Fibroblast of skin of right biceps (primary cell): Measurements from ENCODE around the gene MBNL2.

Experiments
- DNase-seq: peaks from one replicate; pipeline ENCODE4 v3.0.0-alpha.2; 2013

The MBNL2 gene

GRCh38 chr13:97390941-97391600 lies 168.9 kb downstream of the MBNL2 start:
- peak; percentile 68 for DNase-seq

DNA sequence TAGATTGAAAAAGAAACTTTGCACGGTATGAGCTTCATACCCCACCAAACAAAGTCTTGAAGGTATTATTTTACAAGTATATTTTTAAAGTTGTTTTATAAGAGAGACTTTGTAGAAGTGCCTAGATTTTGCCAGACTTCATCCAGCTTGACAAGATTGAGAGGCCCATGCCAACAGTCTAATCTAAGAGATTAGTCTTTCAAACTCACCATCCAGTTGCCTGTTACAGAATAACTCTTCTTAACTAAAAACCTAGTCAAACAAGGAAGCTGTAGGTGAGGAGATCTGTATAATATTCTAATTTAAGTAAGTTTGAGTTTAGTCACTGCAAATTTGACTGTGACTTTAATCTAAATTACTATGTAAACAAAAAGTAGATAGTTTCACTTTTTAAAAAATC lies 169.9 kb downstream of the MBNL2 start:
- DNase-seq = no peak

DNA sequence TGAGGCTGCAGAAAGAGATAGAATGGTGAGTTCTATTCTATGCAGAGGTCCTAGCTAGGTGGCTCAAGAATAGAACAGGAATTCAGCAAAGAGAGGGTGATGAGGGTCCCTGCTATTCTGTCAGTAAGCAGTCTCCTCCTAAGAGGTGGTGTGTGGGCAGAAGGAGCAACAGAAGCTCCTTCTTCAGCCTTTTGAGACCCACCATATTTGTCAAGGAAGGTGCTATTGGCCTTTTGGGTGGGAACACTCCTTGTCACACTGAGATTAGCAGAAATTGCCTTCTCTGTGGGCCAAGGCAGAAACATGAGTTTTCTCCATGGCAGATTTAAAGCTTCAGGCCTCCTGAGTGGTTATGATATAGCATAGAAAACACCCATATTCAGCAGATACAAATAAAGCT lies 172.4 kb downstream of the MBNL2 start:
- no peak for DNase-seq

DNA sequence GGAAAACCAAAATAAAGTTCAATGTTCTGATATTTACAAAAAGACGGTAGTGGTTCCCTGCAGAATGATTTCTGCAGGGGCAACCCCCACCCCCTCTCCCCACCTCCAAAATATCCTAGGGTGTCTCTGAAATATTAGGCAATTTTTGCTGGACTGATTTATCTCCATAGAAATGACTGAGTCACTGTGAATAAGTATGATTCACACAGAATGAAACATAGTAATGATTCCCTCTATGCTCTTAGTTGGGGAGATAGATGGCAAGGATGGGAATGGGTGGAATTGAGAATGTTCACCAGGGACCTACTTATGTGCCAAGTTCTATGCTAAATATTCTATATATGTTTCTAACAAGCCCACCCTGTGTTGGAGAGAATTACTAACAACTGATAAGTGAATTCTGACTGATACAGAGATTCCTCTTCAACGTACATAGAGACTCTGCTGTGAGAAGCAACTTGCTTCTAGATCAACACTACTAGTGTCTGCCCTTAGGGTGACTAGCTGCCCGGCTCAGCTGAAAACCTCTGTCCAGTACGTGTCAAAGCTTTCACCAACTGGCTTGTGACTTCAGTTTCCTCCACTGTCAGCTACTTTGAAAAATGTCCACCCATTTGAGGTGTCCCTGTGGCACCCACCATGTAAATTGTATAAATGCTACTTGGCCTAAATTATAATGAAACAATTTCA lies 173.5 kb downstream of the MBNL2 start:
- DNase-seq = peak; percentile 72

GRCh38 chr13:97397267-97397666 lies 175.1 kb downstream of the MBNL2 start:
- no peak for DNase-seq

DNA sequence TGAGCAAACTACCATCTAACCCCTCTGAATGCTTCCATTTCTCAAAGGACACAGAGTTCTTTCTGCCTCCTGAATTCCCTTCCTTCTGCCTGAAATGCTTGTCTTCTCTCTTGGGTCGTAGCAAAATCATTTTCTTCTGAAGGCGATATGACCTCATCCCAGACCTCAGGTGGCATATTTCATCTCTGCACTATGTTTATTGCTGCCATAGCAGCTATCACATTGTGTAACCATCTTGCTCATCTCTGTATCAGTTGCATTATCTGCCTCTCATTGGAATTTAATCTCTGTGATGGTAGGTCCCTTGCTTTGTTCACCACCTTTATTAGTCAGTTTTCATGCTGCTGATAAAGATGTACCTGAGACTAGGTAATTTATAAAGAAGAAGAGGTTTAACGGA lies 179.3 kb downstream of the MBNL2 start:
- DNase-seq = no peak

- DNase-seq = peak; percentile 31
Observed at GRCh38 chr13:97403893-97404750, 182.0 kb downstream of the MBNL2 start.

DNA sequence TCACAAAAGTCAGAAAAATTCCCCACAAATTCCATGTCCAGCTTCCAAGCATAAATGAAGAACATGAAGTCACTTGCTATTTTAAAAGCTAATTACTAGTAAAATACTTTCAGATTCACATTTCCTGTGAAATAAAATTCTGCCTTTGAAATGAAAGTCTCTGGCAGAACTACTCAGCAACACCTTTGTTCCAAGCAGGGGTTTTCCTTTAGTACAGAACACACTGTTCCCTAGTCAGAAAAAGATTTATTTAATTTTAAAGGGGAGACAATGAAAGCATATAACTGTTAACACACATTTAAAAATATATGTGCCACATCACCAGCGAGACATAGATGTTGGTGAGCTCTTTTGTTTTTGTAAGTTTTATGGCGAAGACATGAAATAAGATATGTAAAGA lies 185.4 kb downstream of the MBNL2 start:
- DNase-seq = no peak

DNA sequence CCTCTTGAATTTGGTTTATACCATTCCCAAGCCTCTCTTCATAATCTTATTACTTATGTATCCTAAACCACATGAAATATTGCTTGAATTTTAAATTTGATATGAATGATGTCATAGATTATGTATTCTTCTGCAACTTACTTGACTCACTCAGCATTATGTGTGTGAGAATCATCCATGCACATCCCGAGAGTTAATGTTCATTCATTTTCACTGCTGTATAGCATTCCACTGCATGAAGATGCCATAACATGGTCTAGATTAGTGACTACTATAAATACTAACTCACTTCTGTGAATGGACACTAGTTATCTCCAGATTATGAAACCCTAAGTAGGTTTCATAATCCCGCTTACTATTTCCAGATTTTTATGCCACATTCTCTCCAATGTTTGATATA lies 186.8 kb downstream of the MBNL2 start:
- no peak for DNase-seq

DNA sequence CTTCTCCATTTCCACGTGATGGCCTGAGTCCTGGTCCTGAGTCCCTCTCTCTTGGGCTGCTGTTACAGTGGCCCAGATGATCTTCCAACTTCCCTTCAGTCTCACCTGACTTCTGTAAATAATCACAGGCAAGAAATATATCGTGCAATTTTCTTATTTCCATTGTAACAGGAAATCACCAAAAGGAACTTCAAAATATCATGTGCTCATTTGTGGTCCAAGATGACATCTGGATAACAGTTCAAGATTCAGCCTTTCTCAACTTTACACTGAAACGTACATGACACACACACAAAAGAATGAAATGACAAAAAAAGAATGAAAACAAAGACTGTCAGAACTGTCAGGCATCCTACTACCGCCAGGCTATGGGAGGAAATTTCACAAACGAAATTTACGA lies 189.9 kb downstream of the MBNL2 start:
- DNase-seq = peak; percentile 31

DNA sequence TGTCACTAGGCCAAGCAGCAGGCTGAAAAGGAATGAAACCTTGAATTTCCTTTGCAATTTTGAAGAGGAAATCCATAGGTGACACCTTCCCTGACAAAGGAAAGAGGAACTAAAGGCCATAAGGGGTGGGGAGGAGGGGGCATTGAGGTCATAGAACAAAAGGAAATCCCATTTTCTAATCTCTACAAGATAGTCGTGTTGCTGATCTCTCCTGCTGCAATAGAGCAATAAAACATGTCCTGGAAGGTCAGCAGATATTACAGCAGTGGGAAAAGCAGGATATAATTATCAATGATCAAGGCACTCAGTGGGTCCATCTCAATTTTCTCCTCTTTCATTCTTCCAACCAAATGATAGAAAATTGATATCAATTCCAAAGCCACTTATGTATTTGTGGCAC lies 191.6 kb downstream of the MBNL2 start:
- no peak for DNase-seq

- no peak for DNase-seq
Observed at GRCh38 chr13:97414392-97414791, 192.3 kb downstream of the MBNL2 start.

DNA sequence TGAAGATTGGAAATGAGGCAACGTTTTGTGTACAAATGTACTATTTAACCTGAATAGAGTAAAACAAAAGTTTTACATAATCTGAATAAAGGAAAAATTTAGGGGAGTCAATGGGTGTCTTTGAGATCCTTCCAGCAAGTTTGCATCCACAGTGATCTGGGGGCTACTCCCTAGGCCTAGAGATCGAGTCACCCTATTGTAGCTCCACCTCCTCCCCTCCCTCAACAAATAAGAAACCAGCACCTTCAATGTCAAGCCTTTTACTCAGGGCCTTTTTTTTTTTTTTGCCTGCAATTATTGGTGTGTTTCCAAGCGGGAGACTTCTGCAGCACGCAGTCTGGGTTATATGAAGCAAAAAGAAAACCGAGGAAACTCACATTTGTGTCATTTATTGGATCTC lies 195.6 kb downstream of the MBNL2 start:
- no peak for DNase-seq

- peak; percentile 55 for DNase-seq
Observed at GRCh38 chr13:97422118-97423054, 200.3 kb downstream of the MBNL2 start.

DNA sequence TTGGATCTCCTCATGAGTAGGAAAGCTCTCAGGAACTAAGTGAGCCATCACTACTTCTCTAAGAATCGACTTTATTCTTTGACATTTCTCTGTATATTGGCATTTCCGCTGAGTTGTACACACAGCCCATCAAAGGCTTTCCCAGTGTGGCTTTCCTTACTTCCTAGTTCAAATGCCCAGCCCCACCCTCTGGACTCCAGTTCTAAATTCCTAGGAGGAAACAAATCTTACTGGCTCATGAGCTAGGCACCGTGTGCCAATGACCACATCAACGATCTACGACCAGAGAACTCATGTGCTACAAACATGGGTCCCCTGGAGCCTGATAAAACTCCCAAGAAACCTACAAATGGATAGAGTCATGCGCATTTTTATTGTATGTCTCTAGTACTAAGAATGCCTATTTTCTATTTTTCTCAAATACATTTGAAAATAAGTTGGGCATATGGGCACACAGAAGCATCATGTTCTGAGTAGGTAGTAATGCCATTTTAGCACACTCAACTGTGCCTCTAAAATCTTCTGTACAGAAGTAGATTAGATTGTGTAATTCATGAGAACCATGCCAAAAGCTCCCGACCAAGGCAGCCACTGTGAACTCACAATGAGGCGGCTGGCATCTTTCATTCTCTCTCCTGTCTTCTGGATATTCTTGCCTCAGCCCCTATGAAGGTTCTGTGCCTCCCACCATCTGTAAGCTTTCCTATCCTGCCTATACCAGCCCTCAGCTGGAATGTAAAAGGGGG lies 201.3 kb downstream of the MBNL2 start:
- DNase-seq = no peak

DNA sequence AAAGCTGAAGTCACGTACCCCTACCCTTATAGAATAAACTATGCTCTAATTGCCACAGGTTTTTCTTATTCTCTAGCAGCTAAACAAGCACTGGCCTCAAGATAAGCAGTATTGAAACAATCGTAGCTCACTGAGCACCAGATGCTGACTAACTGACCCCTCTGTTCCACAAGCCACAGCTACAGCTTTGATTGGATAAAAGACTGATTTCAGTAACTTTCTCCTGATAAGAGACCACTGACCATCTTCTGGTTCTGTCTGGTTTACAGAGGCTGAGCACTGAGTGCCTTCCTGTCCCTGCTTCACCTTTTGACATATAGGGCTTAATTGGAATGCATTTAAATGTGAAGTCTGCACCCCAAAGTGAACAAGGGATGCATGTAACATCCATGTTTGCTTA lies 203.5 kb downstream of the MBNL2 start:
- DNase-seq = no peak

DNA sequence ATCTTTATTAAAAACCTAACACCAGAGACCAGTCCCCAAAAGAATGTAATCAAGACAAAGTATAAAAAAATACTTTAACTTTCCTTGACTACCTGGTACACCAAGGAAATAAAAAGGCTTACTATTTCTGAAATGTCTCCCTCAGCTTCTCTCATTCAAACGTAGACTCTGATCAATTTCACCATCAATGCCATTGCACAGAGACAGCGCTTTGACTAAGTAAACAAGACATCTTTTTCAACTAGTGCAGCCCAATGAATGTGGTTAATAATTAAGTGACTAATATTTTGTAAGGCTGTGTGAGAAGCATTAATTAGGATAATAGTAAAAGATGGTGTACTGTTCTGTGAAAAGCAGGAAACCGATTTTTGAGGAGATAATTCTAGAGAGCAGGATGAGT lies 204.6 kb downstream of the MBNL2 start:
- DNase-seq = no peak

DNA sequence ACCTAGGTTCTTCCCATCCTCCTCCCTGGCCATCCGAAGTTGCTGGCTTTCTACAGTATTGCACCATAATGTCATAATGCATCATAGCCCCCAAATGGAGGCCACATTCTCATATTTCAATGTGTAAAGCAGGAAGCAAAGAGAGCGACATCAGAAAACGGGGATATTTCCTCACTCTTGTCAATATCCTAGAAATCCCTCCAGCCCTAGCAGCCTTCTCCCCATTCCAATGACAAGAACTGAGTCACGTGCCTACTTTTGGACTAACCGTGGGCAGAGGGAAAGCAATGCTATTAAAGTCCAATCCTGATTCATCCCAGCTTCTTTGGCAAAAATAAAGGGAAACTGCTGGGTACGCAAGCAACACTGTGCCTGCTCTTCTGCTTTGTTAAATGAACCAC lies 207.5 kb downstream of the MBNL2 start:
- peak; percentile 51 for DNase-seq

- DNase-seq = no peak
Observed at GRCh38 chr13:97430296-97430695, 208.2 kb downstream of the MBNL2 start.

GRCh38 chr13:97431171-97431764 lies 209.1 kb downstream of the MBNL2 start:
- DNase-seq = no peak

DNA sequence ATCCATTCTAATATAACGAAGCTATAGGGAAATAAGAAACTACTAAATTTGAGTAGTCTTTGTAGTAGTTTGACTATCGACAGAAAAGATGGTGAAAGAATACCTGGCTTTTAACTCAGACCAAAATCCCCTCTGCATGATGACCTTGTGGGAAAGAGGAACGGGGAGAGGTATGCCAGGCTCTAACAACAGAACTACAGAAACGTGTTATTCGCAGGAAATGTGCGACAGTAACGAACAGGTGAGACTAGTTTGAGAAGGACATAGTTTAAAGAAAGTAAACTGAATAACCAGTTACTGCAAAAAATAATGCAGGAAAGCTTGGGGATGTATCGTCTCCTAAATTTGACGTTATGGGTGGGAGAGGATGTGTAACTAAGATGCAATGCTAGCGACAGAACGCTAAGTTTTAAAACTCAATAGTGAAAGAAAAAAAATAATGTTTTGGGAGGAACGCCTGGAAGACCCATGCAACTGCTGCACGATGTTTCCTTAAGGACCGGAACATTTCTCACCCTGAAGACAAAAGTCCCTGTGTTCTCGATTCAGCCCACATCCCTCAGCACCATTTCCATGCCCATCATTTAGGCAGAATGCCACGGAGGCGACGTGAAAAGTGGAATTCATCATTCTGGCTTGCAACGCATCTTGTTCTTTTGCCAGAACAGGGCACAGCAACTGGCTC lies 210.2 kb downstream of the MBNL2 start:
- no peak for DNase-seq
